Measurements from ENCODE around the gene MAPK10. TPM values are rescaled to one million over a fixed set of nuclear protein-coding genes. Genes with fewer than 3 reads are reported as not detected.

The MAPK10 gene
- total RNA-seq, 1 experiment from 2014 or later = 4.7 TPM

DNA sequence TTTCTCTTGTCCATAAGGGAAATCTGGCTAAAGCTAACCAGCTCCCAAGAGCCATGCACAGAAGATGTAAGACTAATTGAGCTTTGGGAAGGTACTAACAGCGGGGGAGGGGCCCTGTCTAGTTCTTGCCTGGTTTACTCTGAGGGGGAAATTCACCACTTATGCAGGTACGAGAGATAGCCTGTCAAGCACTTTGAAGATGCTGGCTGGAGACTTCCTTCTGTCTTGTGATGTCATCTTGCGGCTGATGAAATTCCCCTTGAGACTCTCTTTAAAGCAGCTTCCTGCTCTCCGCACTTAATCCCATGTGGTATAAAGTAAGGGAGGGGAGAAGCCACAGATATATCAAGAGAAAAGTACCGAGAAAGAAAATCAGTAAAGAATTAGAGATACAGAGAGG, 345.3 kb downstream of the MAPK10 start:
- Histone ChIP-seq H3K79me2 (ENCODE audit: insufficient read depth, low read length) (no peaks in the 10 kb centered on the region), H3K79me1 (ENCODE audit: insufficient read depth, low read depth, low read length, poor library complexity, severe bottlenecking) (no peaks in the 10 kb centered on the region), H3K14ac (ENCODE audit: insufficient read depth, low read length) (no peak overlapping the region), H3K23ac (ENCODE audit: insufficient read length, low read depth, low read length) (no peak overlapping the region), H3K9me3 (ENCODE audit: control insufficient read depth, low read depth, low read length) (no peaks in the 10 kb centered on the region), H3K27ac (ENCODE audit: insufficient read length, low read depth, low read length) (no peak overlapping the region), H2AFZ (ENCODE audit: low read length) (no peak overlapping the region), H4K5ac (ENCODE audit: insufficient read length, low read depth, low read length) (no peak overlapping the region), H3K18ac (ENCODE audit: insufficient read length, low read depth, low read length) (no peak overlapping the region), H3T11ph (ENCODE audit: low read length) (no peak overlapping the region), H4K91ac (ENCODE audit: insufficient read length, low read depth, low read length) (no peak overlapping the region), H3K27me3 (ENCODE audit: insufficient read depth, low read length) (no peaks in the 10 kb centered on the region), H3K4me1 (ENCODE audit: insufficient read depth, low read length) (no peaks in the 10 kb centered on the region), H4K20me1 (ENCODE audit: control insufficient read depth, insufficient read depth, insufficient read length) (no peaks in the 10 kb centered on the region), H3K9ac (ENCODE audit: extremely low read depth, insufficient read length, low read length) (no peak overlapping the region), H2BK12ac (ENCODE audit: insufficient read length, low read depth, low read length) (no peak overlapping the region), H2BK20ac (ENCODE audit: low read depth, low read length, poor library complexity, severe bottlenecking) (no peak overlapping the region), H3K56ac (ENCODE audit: insufficient read length, low read depth, low read length) (no peak overlapping the region), H4K8ac (replicated peaks; ENCODE audit: insufficient read length, low read depth, low read length) (no peak overlapping the region), H2BK120ac (ENCODE audit: low read depth, low read length, poor library complexity, severe bottlenecking) (no peak overlapping the region), H2BK5ac (ENCODE audit: insufficient read length, low read length) (no peak overlapping the region), H3K4me2 (ENCODE audit: insufficient read depth, insufficient read length, low read length) (no peak overlapping the region), H2BK15ac (ENCODE audit: low read depth, low read length) (no peak overlapping the region), H2AK5ac (ENCODE audit: insufficient read length, low read length) (no peak overlapping the region), H3K4ac (ENCODE audit: low read depth, low read length) (no peak overlapping the region), H3K23me2 (ENCODE audit: insufficient read length, low read depth, low read length, poor library complexity, severe bottlenecking) (no peaks in the 10 kb centered on the region)
- H3K36me3 Mint-ChIP-seq (ENCODE audit: insufficient read depth in 1 of 3, low read depth in 3 of 3) = no peaks in the 10 kb centered on the region
- no peaks in the 10 kb centered on the region for H3K27me3 Mint-ChIP-seq (ENCODE audit: low read depth)
- no peaks in the 10 kb centered on the region for H3K9me3 Mint-ChIP-seq
- WGBS (ENCODE audit: extremely low coverage, insufficient read length, low lambda C conversion rate) = no CpG with 5 or more reads among the region's 5 CpGs
- no peak overlapping the region for H3K4me3 Mint-ChIP-seq
- peaks cover 10 to 15% of the 10 kb centered on the region in 2 experiments for H3K4me1 Mint-ChIP-seq
- TF ChIP-seq, protein P1, sequence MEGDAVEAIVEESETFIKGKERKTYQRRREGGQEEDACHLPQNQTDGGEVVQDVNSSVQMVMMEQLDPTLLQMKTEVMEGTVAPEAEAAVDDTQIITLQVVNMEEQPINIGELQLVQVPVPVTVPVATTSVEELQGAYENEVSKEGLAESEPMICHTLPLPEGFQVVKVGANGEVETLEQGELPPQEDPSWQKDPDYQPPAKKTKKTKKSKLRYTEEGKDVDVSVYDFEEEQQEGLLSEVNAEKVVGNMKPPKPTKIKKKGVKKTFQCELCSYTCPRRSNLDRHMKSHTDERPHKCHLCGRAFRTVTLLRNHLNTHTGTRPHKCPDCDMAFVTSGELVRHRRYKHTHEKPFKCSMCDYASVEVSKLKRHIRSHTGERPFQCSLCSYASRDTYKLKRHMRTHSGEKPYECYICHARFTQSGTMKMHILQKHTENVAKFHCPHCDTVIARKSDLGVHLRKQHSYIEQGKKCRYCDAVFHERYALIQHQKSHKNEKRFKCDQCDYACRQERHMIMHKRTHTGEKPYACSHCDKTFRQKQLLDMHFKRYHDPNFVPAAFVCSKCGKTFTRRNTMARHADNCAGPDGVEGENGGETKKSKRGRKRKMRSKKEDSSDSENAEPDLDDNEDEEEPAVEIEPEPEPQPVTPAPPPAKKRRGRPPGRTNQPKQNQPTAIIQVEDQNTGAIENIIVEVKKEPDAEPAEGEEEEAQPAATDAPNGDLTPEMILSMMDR (conservative IDR thresholded peaks at IDR 0.05) = no peak
- no peak for DNase-seq
- H3K27ac Mint-ChIP-seq = peak overlapping the region in 1 of 3 experiments; percentile 12; a peak in 1 of 7 replicates
